Measurements from ENCODE around the gene TENM3.

Gene TENM3

DNA sequence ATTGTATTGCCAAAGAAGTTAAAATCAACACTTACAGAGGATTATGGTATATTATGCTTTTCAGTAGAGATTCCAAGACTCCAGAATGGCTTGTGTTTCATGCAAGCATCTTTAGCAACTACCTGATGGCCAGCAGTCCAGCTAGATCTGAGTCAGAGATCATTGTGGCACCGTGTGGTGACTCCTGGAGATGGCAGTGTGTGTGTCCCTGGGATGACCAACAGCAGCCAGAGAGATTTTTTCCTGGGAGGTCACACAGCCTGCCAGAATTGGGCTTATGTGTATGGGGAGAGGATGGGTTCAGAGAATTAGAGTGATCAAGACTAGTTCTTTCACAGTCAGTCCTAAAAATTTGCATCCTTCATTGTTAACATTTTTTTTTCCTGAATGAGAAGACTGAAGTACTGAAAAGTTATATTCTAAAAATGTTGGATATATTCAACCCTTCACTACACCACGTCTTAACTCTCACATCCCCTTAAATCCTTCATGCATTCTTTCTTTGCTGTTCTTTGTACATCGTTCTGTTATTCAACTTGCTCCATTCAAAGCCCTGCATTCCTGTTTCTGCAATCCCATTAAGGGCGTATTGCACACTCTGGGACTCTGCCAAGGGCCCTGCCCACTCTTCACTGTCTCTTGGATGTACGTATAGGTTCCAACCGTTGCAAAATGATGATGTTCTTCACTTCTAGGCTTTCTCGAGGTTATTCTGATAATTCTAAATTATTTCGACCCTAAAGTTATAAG is 12.4 kb downstream of the TENM3 start:
- no peak for DNase-seq

DNA sequence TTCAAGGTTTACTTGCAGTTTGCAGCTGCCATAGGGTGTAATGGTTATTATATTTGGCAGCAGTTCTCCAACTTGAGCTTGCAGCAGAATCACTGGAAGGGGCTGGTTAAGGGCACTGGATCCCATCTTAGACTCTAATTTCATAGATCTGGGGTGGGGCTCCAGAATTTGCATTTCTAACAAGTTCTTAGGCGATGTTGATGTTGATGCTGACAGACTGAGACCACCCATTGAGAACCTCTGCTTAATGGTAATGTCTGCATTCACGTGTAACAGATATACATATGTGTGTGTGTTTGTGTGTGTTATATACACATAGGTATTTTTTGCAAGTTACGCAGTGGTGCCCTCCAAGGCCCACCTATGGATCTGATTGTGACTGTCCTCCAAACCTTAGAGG is 13.8 kb downstream of the TENM3 start:
- no peak for DNase-seq

DNA sequence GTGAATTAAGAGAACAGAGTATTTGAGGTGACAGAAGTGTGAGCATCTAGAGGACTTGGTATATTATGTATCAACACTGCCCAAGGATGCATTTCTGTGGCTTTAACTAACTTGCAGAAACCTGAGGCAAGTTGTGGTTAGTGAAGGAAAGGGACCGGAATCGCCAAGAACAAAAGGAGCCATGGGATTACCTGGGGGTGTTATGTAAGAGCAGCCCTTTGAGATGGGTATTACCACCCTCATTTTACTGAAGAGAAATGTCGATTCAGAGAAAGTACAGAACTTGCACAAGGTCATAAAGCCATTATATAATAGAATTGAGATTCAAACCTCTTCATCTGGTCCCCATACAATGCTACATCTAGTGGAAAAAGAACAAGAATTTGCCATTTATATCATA is 14.3 kb downstream of the TENM3 start:
- no peak for DNase-seq

DNA sequence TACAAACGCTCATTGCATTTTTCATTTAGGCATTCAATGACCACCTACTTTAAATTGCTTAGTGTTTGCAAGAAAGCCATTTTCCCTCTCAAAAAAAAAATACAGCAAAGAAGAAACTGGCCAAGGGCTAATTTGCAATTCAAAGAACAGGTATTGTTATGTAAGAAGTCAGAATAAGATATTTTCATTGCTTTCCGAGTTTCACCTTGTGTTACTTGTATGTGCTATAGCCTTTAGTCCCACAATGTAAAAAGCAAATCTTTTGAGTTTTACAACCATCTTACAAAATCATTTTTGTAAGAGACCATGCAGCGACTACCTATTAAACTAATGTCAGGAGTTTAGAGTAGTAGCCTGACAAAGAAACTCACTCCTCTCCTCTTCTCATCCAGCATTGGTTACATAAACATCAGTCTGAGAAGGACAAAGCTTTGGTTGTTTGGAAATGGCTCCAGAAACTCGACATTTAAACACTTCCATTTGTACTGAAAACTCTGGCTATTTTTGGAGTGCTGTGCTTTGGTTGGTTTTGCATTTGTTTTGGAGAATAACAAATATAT is 15.3 kb downstream of the TENM3 start:
- DNase-seq, result no peak

DNA sequence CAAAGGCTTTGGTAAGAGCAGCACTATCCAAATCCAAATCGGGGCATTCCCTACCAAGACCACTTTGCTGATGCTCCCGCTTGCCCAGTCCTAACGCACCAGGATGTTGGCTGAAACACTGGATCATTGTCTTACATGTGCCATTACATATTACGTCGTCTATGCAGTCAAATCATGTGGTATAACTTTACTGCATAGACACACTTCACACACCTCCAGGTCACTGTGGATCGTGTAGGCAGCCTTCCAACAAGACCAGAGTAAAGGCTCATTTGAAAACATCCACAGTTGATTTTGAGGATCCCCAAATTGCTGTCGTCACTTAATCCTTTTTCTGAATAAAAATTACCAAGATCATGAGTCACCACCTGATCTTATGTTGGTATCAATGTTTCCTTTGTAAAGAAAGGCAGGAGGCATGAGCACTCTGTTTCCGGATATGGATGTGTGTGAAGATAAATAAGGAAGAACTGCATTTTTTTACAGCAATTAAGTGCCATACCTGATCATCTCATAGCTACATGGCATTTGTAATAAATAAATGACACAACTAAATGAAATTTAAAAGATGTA is 18.5 kb downstream of the TENM3 start:
- no peak for DNase-seq

DNA sequence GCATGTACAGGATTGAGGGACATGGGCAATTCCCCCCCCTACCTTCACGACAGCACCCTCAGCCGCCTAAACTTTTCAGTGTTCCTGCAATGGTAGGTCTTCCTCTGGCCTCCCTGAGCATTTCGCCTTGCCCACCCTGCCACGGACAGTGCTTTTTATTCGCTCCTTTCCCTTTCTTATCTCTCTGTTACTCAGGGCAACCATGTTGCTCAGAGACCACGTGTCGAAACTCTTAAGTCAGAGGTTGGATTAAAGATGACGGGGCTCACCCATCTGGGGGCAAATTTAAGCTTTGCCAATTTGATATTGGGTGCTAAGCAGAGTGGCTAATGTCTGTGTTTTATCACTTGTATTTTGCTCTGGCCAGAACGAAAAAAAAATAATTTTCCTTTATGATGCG is 20.4 kb downstream of the TENM3 start:
- no peak for DNase-seq

DNA sequence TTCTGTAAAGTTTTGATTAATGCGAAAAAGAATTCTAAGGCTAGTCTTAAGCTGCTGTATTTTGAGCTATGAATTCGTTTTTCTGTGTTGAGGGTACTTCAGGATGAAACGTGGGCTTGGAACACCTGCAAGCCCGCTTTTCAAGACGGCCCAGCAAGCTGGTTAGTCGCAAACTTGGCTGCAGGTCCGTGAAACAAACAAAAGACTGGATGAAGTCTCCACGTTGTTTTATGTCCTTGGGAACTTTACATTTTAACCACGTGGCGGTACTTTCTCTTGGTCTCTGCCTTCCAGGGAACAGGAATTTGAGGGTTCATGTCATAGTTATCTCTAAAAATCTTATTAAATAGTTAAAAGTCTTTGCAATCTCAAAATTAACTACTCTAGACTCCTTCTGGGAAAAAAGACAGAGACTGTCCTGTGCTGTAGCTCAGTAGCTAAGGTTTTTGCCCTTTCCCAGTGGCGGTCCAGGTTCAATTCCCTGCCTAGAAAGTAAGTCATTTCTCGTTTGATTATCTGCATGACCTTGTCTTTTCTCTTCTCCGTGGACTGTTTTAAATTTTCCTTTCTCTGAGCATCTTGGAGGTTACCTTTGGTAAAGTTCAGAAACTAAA is 21.0 kb downstream of the TENM3 start:
- DNase-seq, result no peak

DNA sequence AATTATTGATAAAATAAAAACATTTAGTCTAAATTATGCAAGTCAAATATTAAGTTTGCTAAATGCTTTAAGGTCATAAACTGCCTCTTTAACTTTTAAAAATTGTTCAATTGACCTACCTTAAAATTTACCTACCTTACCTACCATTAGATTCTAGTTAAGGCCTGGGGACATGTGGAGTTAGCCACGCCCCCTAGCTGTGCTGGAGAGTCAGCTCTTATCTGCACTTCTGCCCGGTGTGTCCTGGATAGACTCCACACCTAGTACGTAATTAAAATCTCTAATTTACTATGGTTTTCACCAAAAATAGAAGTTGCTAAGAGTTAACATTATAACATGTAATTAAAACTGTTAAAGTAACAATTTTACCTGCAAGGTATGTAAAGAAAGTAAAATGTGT is 22.7 kb downstream of the TENM3 start:
- no peak for DNase-seq

DNA sequence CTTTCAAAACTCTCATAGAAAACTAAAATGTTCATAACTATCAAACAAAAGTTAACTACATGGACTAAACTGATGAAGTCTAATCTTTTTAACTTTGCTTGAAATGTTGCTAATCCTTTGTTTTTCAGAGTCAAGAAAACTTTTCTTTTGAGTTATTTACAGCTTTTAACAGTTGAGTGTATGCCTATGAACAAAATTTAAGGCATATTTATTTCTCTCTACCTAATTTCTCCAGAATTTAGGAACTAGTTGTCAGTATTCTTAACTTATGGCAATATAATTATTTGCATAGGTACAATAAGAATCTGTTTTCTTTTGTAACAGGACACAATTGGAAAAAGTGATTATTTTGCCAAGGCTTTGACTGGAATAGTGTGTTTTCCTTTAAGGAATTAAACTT is 23.8 kb downstream of the TENM3 start:
- no peak for DNase-seq

DNA sequence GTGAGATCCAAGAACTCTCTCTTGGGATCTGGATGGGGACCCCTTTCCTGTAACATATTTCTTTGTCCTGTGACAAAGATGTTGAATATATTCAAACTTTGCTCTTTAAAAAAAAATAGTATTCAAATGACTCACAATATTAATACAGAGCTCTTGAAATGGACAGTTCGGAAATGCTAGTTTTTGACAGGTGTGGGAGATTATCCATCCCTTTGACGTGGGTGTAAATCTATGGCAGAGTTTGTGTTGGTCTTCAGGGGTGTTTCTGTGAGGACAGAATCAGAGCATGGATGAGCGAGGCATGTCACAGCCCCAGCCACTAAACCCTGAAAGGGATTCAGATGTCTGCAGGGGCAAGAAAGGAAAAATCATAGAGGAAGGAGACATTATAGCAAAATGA is 25.8 kb downstream of the TENM3 start:
- DNase-seq, result no peak

DNA sequence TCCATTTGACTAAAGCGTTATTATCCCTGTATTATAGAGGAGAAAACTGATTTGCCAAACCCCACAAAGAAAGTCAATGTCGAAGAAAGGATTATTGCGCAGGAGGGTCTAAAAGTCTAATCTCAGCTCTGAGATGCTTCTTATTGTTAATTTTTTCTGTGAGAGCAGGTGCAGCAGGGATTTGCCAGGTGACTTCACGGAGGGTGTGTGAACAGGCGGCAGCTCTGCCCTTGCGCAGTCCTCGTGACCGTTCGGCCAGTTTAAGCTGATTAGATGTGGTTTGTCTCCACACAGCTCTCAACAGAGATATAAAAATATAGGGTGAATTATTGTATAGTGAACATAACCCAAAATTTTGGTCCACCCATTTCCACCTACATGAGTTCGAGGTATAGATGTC is 28.5 kb downstream of the TENM3 start:
- DNase-seq, result no peak

DNA sequence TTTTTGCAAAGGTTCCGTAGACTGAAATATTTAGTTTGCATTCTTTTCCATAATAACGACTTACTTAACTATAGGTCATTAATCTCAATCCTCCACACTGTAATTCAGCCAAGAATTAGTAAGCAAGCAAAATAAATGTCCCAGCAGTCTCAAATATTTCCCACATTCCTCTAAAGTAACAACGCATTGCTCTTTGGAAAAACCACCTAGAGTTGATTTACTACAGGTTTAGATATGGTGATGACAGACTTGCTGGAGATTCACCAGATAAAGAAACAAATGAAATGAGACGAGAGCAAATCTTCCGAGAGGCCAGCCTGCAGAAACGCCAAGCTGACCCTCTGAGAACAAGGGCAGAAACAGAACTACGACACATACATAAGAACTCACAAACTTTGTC is 28.9 kb downstream of the TENM3 start:
- no peak for DNase-seq

DNA sequence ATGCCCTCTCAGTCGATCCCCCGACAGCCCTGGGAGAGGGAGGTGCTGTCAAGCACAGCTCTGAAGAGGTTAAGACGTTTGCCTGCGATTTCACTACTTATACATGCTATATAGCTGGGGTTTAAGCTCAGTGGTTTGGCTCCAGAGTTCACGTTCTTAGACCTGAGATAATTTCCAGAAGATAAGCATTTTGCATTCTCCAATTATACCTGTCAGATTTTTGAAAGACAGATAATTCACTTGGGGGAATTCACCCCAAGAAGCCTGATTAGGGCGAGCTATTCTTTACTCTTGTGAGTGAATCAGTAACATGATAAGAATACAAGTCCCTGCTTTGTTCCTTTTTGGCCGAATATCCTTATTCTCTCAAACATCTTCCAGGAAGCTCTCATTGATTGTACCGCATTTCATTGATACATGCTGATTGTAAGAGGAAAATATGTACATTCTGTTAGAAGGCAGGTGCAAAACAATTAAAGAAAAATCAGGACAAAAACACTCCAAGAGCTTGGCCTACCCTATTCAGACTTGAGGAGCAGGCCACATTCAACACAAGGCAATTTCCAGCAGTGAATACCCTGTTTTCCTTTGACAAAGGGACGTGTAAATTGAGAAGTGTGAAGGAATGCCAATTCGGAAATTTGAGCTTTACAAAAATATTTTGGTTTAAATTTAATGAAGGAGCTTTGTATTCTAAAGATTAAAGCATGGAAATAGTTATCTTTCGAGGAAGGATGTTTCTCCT is 30.2 kb downstream of the TENM3 start:
- no peak for DNase-seq

DNA sequence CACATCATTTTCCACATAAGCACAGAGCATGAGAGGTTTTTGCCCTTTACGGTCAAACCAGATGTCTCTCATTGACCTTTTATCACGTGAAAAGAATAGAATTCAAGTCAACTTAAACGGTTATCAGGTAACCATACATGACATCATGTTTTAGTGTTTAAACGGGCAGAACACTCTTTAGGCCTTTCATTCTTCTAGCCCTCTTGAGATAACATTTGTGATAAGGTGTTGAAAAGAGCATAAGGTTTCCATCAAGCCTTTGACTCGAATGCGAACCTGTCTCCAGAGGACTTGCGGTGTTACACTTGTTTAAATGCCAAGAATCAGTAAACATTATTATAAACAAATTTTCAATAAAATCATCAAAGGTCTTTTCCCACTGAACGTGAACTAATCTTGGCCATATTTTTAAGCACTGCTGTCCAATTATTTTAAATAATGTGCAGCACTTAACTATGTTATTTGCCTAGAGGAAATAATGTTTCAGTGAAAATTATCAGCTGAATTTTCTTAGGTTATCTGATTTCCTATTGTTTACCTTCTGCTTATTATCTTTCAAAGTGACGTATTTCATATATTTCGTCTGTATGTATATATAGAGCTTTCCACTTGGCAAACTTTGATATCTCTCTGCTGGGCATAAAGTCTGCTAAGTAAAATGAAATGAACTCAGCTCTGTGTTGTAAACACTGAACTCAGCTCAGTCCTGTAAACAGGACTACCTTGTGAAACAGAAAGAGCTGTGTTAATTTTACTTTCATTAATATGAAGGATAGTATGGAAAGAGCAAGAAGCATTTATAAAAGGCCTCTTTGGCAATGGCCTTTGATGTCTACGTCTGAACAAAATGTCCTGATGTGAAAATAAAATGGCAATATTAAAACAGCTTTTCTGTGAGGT is 33.3 kb downstream of the TENM3 start:
- no peak for DNase-seq

DNA sequence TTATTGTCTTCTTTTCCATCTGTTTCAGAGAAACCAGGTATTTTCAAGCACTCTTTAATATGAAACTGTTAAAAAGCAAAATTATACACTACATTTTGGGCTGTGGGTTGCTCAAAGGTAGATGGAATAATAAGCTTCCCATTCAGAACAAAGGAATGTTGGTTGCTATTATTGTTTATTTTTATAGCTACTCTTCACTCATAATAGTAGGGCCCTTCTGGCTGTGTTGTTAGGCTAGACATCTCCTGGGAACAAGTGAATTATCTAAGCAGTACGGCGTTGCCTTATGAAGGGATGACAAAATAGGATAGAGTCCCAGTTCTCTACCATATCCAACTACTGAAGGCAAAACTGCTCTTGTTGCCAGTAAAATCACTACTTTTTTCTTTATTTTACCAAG is 34.2 kb downstream of the TENM3 start:
- no peak for DNase-seq

DNA sequence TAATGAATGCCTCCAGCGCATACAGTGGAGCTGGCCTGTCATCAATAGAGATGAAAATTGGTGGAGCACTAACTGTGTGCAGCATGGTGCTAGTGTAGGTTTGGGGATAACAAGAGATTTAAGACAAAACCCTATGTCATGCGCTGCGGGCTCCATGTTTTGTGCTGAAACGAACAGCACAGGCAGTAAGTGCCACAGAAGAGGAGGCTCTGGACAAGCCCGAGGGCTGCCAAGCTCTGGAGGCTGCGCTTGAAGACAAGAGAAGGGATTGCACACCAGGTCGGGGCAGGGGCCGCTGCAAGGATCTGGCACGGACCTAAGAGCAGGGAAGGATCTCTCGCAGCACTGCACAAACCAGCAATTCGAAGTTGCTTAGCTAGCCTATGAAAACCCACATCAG is 35.5 kb downstream of the TENM3 start:
- no peak for DNase-seq

DNA sequence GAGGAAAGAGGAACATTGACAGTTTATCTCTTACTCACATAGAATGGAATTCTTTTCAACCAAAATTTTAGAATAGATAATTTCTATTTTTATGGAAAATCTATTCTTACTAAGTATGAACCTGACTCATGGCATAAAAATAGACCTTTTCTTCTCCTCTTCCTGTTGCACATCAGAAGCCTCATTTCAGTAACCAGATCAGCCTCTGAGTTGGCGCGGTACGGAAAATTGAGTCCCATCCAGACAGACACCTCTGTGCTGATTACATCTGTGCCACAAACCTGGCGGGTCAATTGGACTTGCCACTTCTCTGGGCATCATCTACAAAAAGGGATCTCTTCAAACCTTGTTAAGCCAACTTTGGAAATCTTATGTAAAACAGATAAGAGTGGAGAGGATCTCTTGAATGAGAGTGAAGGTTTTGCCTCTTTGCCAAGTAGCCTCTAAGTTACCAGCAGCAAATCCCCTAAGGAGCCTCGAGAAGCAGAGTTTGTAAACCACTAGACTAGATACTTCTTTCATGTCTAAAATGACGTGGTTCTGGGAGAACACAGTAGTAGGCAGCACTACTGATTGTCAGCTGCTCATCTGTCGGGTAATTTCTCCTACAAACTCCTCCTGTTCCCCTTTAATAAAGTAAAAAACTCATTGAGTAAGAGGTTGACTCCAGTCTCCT is 37.4 kb downstream of the TENM3 start:
- no peak for DNase-seq

DNA sequence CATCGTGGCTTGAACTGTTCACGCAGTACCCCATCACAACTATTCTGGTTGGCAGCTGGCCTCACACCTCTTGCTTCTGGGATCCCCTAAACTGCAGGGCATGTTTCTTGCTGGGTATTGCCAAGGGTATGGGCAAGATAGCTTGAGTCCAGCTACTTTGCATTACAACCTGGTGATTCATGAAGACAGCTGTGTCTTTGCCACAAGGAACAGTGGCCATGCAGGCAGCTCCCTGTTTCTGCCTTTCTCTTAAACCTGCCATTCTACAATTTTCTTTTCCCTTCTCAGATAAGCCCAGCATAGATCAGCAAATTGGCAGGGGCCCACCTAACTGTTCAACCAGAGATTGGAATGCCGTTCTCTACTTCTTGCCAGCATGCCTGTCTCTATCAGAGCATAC is 42.8 kb downstream of the TENM3 start:
- no peak for DNase-seq

DNA sequence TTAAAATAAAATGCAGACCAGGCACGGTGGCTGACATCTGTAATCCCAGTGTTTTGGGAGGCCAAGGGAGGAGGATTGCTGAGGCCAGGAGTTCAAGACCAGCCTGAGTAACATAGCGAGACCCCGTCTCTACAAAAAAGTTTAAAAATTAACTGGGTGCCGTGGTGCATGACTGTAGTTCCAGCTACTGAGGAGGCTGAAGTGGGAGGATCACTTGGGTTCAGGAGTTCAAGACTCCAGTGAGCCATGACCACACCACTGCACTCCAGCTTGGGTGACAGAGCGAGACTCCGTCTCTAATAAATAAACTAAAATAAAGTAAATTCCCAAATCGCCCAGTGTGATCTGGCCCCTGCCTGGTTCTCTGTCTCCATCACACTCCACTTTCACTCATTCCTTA is 43.7 kb downstream of the TENM3 start:
- no peak for DNase-seq

DNA sequence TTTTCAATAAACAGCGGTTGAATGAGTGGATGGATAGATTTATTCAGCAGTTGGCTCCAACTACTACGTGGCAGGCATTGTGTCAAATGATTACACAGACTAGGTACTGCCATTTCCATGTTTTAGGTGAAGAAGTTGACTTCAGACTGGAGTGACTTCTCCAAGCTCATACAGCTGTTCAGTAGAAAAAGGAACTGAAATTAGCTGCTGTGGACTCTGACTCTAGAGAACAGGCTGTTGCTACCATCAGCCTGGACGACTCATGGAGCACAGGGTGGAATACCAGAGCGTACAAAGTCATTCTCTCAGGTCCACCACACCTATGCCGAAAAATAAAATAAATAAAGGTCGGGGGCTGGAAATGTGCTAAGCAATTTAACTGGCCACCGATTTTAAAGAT is 45.3 kb downstream of the TENM3 start:
- no peak for DNase-seq

DNA sequence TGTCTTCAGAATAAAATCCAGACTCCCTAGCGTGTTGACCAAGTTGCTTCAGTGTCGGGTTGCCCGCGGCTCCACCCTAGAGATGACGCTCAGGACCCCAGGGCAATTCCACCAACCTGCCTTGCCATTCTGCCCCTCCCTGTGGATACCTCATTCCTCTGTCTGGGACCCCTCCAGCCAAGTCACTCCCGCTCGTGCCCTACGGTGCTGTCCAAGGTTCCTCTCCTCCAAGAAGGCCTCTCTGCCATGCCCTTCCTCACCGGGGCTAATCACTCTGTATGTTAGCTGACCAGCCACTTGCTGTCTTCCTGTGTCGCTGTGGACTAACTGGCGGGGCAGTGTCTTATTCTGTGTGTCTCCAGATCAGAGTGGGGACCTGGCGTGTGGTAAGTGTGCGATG is 46.6 kb downstream of the TENM3 start:
- no peak for DNase-seq

DNA sequence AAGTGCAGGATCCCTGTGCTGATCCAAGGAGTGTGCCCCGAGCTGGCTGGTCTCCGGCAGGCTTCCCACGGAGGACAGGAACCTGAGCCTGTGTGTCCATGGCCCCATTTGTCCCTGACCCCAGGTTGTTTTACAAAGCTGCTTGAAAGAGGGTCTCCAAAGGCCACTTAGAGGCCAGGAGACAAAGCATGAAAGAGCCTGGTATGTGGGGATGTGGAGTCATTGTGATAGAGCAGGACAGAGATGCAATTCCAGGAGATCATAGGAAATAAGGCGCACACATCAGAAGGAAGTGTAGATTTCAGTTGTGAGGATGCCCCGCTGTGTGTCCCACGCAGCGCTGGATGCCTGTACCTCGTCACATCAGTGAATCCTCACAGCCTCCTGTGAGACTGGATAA is 48.0 kb downstream of the TENM3 start:
- no peak for DNase-seq
